Measurements from ENCODE around the gene SCAMP1.

SCAMP1 gene

GRCh38 chr5:78500871-78501270 is 140.5 kb downstream of the SCAMP1 start:
- no peak overlapping the region for H3K27ac ChIP-seq (ENCODE audit: low read length)
- H3K9ac ChIP-seq (ENCODE audit: low read length): no peak overlapping the region
- H3K4me1 ChIP-seq (ENCODE audit: control insufficient read depth, low read depth, low read length): peaks cover 32% of the 10 kb centered on the region
- no peaks in the 10 kb centered on the region for H3K9me3 ChIP-seq (ENCODE audit: control insufficient read depth, low read depth, low read length)
- no peaks in the 10 kb centered on the region for H3K27me3 ChIP-seq (ENCODE audit: control insufficient read depth, insufficient read depth, low read length)
- H3K4me3 ChIP-seq (ENCODE audit: low read length): no peak overlapping the region
- H3K36me3 ChIP-seq (ENCODE audit: control insufficient read depth, low read depth, low read length): no peaks in the 10 kb centered on the region

GRCh38 chr5:78501411-78502352 is 141.3 kb downstream of the SCAMP1 start:
- H3K27ac ChIP-seq (ENCODE audit: low read length): no peak overlapping the region
- H3K9me3 ChIP-seq (ENCODE audit: control insufficient read depth, low read depth, low read length): no peaks in the 10 kb centered on the region
- no peak overlapping the region for H3K4me3 ChIP-seq (ENCODE audit: low read length)
- H3K4me1 ChIP-seq (ENCODE audit: control insufficient read depth, low read depth, low read length): peaks cover 24% of the 10 kb centered on the region
- no peaks in the 10 kb centered on the region for H3K36me3 ChIP-seq (ENCODE audit: control insufficient read depth, low read depth, low read length)
- no peak overlapping the region for H3K9ac ChIP-seq (ENCODE audit: low read length)
- no peaks in the 10 kb centered on the region for H3K27me3 ChIP-seq (ENCODE audit: control insufficient read depth, insufficient read depth, low read length)

GRCh38 chr5:78503958-78504653 is 143.7 kb downstream of the SCAMP1 start:
- no peaks in the 10 kb centered on the region for H3K27me3 ChIP-seq (ENCODE audit: control insufficient read depth, insufficient read depth, low read length)
- no peak overlapping the region for H3K4me3 ChIP-seq (ENCODE audit: low read length)
- H3K27ac ChIP-seq (ENCODE audit: low read length): no peak overlapping the region
- no peaks in the 10 kb centered on the region for H3K36me3 ChIP-seq (ENCODE audit: control insufficient read depth, low read depth, low read length)
- no peaks in the 10 kb centered on the region for H3K9me3 ChIP-seq (ENCODE audit: control insufficient read depth, low read depth, low read length)
- no peak overlapping the region for H3K9ac ChIP-seq (ENCODE audit: low read length)
- peaks cover 28% of the 10 kb centered on the region for H3K4me1 ChIP-seq (ENCODE audit: control insufficient read depth, low read depth, low read length)

GRCh38 chr5:78504704-78505677 is 144.6 kb downstream of the SCAMP1 start:
- Histone ChIP-seq H3K4me3 (ENCODE audit: low read length) (no peak overlapping the region), H3K9ac (ENCODE audit: low read length) (no peak overlapping the region), H3K4me1 (ENCODE audit: control insufficient read depth, low read depth, low read length) (peaks cover 26% of the 10 kb centered on the region), H3K27me3 (ENCODE audit: control insufficient read depth, insufficient read depth, low read length) (no peaks in the 10 kb centered on the region), H3K36me3 (ENCODE audit: control insufficient read depth, low read depth, low read length) (no peaks in the 10 kb centered on the region), H3K9me3 (ENCODE audit: control insufficient read depth, low read depth, low read length) (no peaks in the 10 kb centered on the region), H3K27ac (ENCODE audit: low read length) (no peak overlapping the region)

- Histone ChIP-seq H3K9me3 (ENCODE audit: control insufficient read depth, low read depth, low read length) (no peaks in the 10 kb centered on the region), H3K4me1 (ENCODE audit: control insufficient read depth, low read depth, low read length) (peaks cover 31% of the 10 kb centered on the region), H3K27ac (ENCODE audit: low read length) (no peak overlapping the region), H3K36me3 (ENCODE audit: control insufficient read depth, low read depth, low read length) (no peaks in the 10 kb centered on the region), H3K27me3 (ENCODE audit: control insufficient read depth, insufficient read depth, low read length) (no peaks in the 10 kb centered on the region), H3K9ac (ENCODE audit: low read length) (no peak overlapping the region), H3K4me3 (ENCODE audit: low read length) (no peak overlapping the region)
These were observed 145.4 kb downstream of the SCAMP1 start for GRCh38 chr5:78505860-78506259.

- no peaks in the 10 kb centered on the region for H3K27me3 ChIP-seq (ENCODE audit: control insufficient read depth, insufficient read depth, low read length)
- H3K9ac ChIP-seq (ENCODE audit: low read length): no peak overlapping the region
- H3K36me3 ChIP-seq (ENCODE audit: control insufficient read depth, low read depth, low read length): no peaks in the 10 kb centered on the region
- no peak overlapping the region for H3K27ac ChIP-seq (ENCODE audit: low read length)
- peaks cover 37% of the 10 kb centered on the region for H3K4me1 ChIP-seq (ENCODE audit: control insufficient read depth, low read depth, low read length)
- H3K4me3 ChIP-seq (ENCODE audit: low read length): no peak overlapping the region
- H3K9me3 ChIP-seq (ENCODE audit: control insufficient read depth, low read depth, low read length): no peaks in the 10 kb centered on the region
These were observed 146.0 kb downstream of the SCAMP1 start for GRCh38 chr5:78506261-78507024.

GRCh38 chr5:78507531-78507930 is 147.1 kb downstream of the SCAMP1 start:
- H3K4me3 ChIP-seq (ENCODE audit: low read length): no peak overlapping the region
- H3K9me3 ChIP-seq (ENCODE audit: control insufficient read depth, low read depth, low read length): no peaks in the 10 kb centered on the region
- H3K27ac ChIP-seq (ENCODE audit: low read length): no peak overlapping the region
- H3K36me3 ChIP-seq (ENCODE audit: control insufficient read depth, low read depth, low read length): no peaks in the 10 kb centered on the region
- peaks cover 37% of the 10 kb centered on the region for H3K4me1 ChIP-seq (ENCODE audit: control insufficient read depth, low read depth, low read length)
- H3K27me3 ChIP-seq (ENCODE audit: control insufficient read depth, insufficient read depth, low read length): no peaks in the 10 kb centered on the region
- H3K9ac ChIP-seq (ENCODE audit: low read length): no peak overlapping the region

- Histone ChIP-seq H3K36me3 (ENCODE audit: control insufficient read depth, low read depth, low read length) (no peaks in the 10 kb centered on the region), H3K27me3 (ENCODE audit: control insufficient read depth, insufficient read depth, low read length) (no peaks in the 10 kb centered on the region), H3K4me3 (ENCODE audit: low read length) (no peak overlapping the region), H3K9me3 (ENCODE audit: control insufficient read depth, low read depth, low read length) (no peaks in the 10 kb centered on the region), H3K4me1 (ENCODE audit: control insufficient read depth, low read depth, low read length) (peaks cover 31% of the 10 kb centered on the region), H3K27ac (ENCODE audit: low read length) (no peak overlapping the region), H3K9ac (ENCODE audit: low read length) (no peak overlapping the region)
These were observed 147.9 kb downstream of the SCAMP1 start for GRCh38 chr5:78508186-78508765.

- H3K27ac ChIP-seq (ENCODE audit: low read length): no peak overlapping the region
- no peaks in the 10 kb centered on the region for H3K27me3 ChIP-seq (ENCODE audit: control insufficient read depth, insufficient read depth, low read length)
- no peak overlapping the region for H3K4me3 ChIP-seq (ENCODE audit: low read length)
- peaks cover 31% of the 10 kb centered on the region for H3K4me1 ChIP-seq (ENCODE audit: control insufficient read depth, low read depth, low read length)
- no peak overlapping the region for H3K9ac ChIP-seq (ENCODE audit: low read length)
- H3K9me3 ChIP-seq (ENCODE audit: control insufficient read depth, low read depth, low read length): no peaks in the 10 kb centered on the region
- no peaks in the 10 kb centered on the region for H3K36me3 ChIP-seq (ENCODE audit: control insufficient read depth, low read depth, low read length)
These were observed 148.9 kb downstream of the SCAMP1 start for GRCh38 chr5:78509145-78509865.
